GM18868 (cell line): ENCODE measurements around the gene CALCR.
"Not testable (repeated sequence)": the region's sequence is repeated elsewhere in the genome, so short reads cannot be mapped to it uniquely, and the experiment has no call there.

Source experiments
- ATAC-seq: cut with Tn5 transposase; IDR thresholded peaks from one replicate; pipeline ENCODE4 v1.9.1; 2021; ENCODE audit warnings: mild to moderate bottlenecking, moderate library complexity; ENCODE audit not compliant: unreplicated experiment

The CALCR gene

GRCh38 chr7:93562936-93563335 lies 11.6 kb downstream of the CALCR start:
- ATAC-seq = no peak

GRCh38 chr7:93562106-93562505 lies 12.4 kb downstream of the CALCR start:
- ATAC-seq = no peak

- peak; percentile 71 for ATAC-seq
Observed at GRCh38 chr7:93559639-93560491, 14.7 kb downstream of the CALCR start.

DNA sequence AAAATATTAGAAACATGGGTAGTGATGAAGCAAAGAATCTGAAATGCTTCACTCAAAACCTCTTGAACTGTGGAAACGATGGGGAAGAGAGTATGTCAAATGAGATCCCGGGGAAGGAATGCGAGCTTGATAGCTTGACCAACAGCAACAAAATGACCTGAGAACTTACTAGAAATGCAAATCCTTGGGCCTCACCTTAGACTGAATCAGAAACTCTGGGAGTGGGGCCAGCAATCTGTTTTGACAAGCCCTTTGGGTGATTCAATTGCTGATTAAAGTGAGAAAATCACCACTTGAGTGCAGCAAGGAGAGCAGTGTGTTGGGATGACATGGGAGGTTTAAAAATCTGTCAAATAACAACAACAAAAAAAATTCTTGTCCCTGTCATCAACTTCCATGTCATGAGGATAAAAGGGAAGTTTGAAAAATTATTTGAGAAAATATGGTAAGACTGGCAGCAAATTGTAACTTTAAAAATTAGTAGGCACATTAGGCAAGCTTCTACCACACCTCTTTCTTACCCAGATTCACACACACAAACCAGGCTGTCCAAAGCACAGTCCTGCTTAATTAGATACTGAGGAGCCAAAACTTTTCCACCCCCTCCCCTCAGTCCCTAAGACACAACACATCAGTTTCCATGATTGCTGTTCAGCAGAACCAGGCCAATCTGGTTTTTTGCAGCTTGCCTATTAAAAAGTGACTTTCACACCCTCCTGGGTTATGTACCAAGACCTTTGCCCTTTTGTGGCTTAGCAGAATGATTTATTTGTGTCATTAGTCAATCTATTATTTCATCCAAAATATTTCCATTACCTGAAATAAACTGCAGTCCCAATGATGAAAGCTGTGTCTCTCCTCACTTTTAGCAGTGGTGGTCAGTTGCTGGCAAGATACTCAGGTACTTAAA lies 15.6 kb downstream of the CALCR start:
- ATAC-seq = no peak

DNA sequence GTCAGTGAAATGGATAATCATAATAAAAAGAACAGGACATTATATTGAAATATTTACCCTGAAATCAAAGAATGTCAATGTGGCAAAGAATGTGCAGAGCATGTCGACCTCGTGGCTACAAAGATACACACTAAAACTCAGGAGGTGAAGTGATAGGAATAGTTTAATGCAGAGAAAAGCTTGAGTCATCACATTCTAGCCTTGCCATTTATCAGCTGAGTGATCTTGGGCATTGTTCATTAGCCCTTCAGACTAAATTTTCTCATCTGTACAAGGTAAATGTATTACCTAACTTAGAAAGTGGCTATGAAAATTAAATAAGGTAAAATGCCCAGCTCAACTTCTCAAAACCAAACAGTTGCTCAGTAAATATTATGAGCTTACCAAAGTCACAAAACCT lies 22.6 kb downstream of the CALCR start:
- no peak for ATAC-seq

DNA sequence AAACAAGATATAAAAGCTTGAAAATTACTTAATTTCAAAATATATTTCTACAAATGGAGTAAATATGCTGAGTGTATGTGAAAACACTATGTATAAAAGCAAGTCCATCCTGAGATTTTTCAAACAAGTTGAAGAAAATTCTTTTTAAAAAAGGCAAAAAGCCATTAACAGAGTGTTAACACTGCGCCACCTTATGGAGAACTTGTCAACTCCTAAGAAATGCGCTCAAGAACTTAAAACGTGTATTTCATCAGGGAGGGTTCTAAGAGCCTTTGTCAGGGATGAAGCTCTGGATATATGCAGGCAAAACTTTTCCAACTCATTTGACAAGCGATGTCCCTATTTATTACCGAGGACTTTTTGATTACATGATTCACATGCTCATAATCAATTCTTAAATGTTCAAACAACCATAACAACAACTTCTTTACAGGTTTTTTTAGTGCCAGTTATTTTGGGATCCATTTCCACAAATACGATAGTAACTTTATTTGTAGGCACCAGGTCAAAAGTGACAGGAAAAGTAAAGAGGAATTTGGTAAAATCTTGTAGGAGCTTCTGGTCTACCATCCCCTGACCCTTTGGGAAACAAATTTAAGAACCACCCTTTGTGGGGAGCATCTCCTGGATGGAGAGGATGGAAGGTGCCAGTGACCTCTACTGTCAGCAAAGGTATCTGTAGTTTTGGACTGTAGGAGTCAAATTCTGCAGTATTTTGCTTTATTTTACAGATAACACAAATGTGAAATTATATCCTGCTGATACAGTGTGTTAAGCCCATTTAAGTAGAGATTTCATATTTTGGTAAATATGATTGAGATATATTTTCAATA lies 23.2 kb downstream of the CALCR start:
- ATAC-seq = no peak

DNA sequence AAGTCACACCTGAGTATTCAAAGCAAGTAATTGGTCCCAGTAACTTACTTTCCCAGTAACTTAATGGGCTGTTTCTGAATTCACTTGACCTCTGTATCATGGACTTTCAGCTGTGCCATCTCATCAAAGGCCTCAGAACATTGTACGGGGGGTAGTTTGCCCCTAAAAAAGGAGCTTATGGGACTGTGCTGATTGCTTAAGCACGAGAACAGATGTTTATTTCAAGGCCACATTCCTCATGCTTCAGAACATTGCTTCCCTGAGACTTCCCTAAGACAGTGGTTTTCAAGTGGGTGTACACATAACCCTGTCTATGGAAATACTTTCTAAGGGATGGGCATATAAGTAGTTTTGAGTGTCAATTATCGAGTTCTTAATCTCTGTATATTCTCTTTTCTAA lies 26.8 kb downstream of the CALCR start:
- no peak for ATAC-seq

DNA sequence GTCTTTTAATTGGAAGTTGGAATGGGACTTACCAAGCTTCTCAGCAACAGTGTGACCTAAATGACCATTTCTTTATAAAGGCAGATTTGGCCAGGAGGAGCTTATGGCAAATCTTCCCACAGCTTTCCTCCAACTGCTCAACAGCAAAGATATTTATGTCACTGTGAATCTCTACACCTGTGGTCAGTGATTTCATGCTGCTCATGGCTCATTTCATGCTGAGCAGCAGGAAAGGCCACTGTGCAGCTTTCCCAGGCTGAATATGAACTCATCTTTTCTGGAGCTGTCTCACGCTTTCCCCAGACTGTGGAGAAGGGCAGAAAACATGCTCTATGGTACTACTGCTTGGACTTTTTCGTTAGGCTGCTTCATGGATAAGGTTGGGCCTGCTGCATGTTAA lies 29.8 kb downstream of the CALCR start:
- no peak for ATAC-seq

DNA sequence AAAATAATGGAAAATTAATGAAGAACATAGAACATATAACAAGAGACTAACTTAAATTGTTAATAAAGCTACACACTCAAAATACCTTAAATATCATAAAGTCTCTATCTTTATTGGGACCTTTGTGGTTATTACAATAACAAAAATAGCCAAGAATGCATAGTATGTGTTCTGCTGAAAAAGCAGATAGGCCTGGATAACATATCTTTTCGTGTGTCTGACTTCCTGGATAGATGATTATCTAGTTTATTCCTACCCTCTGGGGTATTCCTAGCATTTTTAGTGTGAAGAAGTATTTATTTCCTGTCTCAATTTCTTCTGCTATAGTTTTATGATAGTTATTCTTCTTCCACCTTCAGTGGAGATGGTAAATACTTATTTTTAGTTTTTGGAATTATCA lies 36.5 kb downstream of the CALCR start:
- ATAC-seq = no peak

DNA sequence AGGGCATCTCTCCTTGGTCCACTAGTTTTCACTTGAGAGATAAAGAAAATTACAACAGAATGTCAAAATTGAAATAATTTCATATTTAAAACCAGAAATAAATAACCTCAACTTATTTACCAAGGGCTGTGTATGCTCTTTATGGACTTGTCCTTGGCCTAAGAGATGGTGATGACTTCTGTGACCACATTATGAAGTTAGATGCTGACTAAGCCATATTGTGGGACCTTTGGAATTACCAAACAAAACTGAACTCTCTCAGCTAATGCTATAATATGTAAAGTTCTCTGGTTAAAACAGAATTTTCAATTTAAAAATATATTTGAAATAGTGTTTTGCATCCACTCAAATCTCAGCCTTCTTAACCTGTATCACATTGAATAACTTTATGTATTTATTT lies 38.9 kb downstream of the CALCR start:
- no peak for ATAC-seq

GRCh38 chr7:93530701-93531100 lies 43.8 kb downstream of the CALCR start:
- ATAC-seq = no peak

- no peak for ATAC-seq
Observed at GRCh38 chr7:93516834-93517233, 57.7 kb downstream of the CALCR start.

- peak; percentile 64 for ATAC-seq
Observed at GRCh38 chr7:93515144-93515543, 59.4 kb downstream of the CALCR start.

DNA sequence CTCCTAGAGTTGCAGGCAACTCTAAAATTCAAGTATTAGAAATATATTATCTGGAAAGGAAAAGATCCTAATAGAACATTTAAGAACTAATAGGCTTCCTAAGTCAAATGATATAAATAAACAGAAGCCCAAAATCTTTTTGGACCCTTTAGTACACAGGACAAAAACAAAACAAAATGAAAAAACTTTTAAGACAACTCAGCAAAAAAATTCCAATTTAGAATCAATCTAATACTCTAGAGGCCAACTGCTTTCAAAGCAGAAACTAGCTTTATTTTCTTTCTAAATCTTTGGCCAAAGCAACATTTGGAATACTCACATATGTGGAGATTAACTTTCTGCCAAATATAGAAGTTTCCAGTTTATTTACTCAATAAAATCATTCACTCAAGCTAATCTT lies 65.2 kb downstream of the CALCR start:
- no peak for ATAC-seq

DNA sequence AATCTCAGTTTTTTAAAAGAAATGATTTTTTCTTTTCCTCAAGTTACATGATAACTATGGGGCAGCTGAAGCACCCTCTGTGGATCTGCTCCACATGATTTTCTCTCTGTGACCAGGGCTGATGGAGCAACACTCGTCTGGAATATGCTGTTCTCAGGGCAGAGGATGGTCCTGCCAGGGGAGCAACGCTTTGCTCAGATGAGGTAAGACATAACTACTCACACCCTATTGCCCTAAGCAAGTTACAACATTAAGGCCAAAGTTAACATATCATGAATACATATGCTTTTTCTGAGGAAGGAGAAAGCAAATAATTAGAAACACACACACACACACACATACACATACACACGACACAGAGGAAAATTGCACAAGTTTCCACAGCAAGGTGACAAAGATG lies 71.4 kb downstream of the CALCR start:
- no peak for ATAC-seq

GRCh38 chr7:93491860-93492259 lies 82.7 kb downstream of the CALCR start:
- ATAC-seq = not testable (repeated sequence)

DNA sequence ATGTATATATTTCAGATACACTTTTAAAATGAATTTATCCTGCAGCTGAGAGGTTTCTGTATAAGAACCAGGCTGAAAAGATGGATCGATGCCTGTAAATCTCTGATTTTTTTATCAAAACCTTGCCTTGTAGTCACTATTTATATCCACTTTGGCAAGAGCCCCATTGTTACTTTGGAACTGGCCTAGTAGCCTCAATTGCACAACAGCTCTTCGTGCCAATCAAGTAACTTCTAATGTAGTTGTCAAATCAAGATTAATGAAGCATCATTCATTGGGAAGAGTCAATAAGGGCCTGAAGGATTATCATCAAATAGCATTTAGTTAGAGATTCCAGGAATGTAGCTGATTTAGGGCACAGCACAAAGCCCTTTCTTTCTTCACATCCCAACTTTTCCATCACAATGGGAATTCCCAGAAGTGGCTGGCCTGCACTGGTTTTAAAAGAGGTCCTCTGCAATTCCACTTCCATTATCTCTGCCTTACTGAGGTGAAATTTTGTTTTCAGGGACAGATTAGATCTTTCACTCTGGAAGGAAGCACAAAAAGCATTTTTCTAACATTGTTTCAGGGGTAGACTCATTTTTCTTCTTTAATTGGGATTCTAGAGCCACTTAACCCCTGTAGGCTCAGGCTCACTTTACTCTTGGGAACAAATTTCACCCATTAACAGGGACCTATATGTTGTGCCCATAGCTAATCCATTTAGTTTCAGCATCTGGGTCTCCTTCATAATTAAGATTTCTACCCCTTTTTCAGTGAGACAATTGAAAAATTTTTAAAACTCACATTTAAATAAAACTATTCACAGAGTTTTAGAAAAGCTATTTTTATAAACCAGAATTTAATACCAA lies 97.8 kb downstream of the CALCR start:
- ATAC-seq = no peak

DNA sequence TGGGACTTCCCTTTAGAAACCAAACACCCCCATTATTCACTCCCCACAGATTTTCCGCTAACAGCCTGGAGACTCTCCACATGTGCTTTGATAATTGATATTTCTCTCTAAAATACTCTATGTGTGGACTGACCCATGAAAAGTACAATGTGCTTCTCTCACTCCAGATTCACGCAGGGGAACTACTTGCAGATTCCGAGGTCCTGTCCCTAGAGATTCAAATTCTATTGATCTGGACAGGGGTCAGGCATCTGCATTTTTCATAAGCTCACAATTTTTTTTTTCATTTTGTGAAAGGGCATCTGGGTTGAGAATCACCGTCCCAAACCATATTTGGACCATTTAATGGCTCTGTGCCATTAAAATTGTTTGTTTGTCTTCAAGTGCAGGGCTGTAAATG lies 98.7 kb downstream of the CALCR start:
- ATAC-seq = no peak

DNA sequence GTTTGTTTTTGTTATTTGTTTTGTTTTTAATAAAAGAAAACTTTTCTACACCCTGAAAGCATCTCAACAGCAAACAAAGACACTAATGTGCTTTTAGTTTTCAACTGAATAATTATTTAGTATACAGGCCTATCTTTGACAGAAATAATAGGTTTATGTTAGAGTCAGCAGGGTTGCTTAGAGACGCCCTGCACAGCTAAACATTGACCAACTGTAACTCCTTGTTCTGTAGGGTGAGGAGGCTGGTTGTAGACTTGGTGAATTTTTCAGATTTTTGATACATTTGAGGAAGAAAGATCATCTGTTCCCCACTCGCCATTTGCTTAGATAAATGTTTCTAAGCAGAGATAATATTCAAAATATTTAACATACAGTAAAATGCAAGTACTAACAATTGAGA lies 103.1 kb downstream of the CALCR start:
- no peak for ATAC-seq

DNA sequence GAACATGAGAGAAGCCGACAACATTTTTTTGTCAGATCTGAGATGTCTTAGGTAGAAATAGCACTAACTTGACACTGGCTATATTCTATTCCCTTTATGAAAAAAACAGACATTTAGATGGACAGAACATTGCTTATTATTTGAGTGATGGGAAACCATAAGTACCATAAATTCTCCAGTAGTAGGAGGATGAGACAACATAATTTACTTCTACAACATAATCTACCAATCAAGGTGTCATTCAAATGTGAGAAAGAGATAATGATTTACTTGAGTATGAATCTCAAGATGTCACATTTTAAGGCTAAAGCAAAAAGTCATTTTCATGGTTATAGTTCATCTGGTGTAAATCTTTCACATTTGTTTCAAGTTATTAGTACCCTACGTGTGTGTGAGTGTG lies 110.8 kb downstream of the CALCR start:
- no peak for ATAC-seq
